Measurements from ENCODE around the gene SLC22A23. TPM values are rescaled to one million over a fixed set of nuclear protein-coding genes. Genes with fewer than 3 reads are reported as not detected.

The SLC22A23 gene
- total RNA-seq, 1 donor from 2014 or later = 5.7 TPM

DNA sequence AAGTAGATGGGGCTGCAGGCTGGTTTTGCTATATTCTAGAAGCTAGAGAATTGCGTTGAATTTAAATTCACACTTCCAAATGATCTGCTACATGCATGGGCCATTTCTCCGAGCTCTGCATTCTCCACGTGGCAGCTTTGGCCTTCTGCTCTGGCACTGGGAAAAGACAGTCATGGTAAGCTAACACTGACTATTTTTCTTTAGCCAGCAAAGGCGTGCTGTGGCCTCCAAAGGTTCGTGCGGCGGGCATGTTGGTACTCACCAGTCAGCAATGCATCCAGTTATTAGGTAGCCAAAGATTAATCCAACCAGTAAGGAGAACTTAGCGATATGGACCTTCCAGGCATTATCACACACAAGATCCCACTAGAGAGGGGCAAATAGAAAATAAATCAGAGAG lies 41.4 kb downstream of the SLC22A23 start:
- no peak for TF ChIP-seq EZH2 (IDR thresholded peaks at IDR 0.05; ENCODE audit: insufficient read depth, low read length)
- TF ChIP-seq, protein P1, sequence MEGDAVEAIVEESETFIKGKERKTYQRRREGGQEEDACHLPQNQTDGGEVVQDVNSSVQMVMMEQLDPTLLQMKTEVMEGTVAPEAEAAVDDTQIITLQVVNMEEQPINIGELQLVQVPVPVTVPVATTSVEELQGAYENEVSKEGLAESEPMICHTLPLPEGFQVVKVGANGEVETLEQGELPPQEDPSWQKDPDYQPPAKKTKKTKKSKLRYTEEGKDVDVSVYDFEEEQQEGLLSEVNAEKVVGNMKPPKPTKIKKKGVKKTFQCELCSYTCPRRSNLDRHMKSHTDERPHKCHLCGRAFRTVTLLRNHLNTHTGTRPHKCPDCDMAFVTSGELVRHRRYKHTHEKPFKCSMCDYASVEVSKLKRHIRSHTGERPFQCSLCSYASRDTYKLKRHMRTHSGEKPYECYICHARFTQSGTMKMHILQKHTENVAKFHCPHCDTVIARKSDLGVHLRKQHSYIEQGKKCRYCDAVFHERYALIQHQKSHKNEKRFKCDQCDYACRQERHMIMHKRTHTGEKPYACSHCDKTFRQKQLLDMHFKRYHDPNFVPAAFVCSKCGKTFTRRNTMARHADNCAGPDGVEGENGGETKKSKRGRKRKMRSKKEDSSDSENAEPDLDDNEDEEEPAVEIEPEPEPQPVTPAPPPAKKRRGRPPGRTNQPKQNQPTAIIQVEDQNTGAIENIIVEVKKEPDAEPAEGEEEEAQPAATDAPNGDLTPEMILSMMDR (IDR thresholded peaks at IDR 0.05; ENCODE audit: insufficient read depth, low read depth, low read length) = no peak
- H3K36me3 ChIP-seq (ENCODE audit: insufficient read depth, low read length) = no peaks in the 10 kb centered on the region
- no peak for DNase-seq (ENCODE audit: low read depth)
- H3K4me2 ChIP-seq (ENCODE audit: low read length) = no peak overlapping the region
- H3K9ac ChIP-seq (ENCODE audit: low read length) = no peak overlapping the region
- no peaks in the 10 kb centered on the region for H3K9me3 Mint-ChIP-seq (ENCODE audit: unreplicated experiment)
- no peak for FAIRE-seq
- peaks cover 1% of the 10 kb centered on the region for H3K36me3 Mint-ChIP-seq (ENCODE audit: low read depth, unreplicated experiment)
- no peaks in the 10 kb centered on the region for H3K9me3 ChIP-seq (ENCODE audit: insufficient read depth, low read depth, low read length)
- H3K4me1 Mint-ChIP-seq (ENCODE audit: low read depth, unreplicated experiment) = peaks cover 12% of the 10 kb centered on the region
- no peaks in the 10 kb centered on the region for H3K27me3 ChIP-seq (ENCODE audit: insufficient read depth, low read length)
- H3K27ac Mint-ChIP-seq (ENCODE audit: unreplicated experiment) = no peak overlapping the region
- H3K4me3 ChIP-seq (ENCODE audit: insufficient read depth, low read depth, low read length) = no peak overlapping the region
- no peak overlapping the region for H2AFZ ChIP-seq (ENCODE audit: low read depth, low read length)
- H3K4me1 ChIP-seq (ENCODE audit: insufficient read depth, low read length) = peaks cover 16% of the 10 kb centered on the region
- H3K27ac ChIP-seq (ENCODE audit: low read depth, low read length) = no peak overlapping the region
- H4K20me1 ChIP-seq (ENCODE audit: insufficient read depth, low read length) = no peaks in the 10 kb centered on the region
- no peaks in the 10 kb centered on the region for H3K79me2 ChIP-seq (ENCODE audit: insufficient read depth, low read length)
- H3K27me3 Mint-ChIP-seq (ENCODE audit: low read depth, unreplicated experiment) = peaks cover 9% of the 10 kb centered on the region
- H3K4me3 Mint-ChIP-seq (ENCODE audit: unreplicated experiment) = no peak overlapping the region

- Mint-ChIP-seq H3K4me1 (ENCODE audit: low read depth, unreplicated experiment) (peaks cover 12% of the 10 kb centered on the region), H3K27ac (ENCODE audit: unreplicated experiment) (no peak overlapping the region), H3K9me3 (ENCODE audit: unreplicated experiment) (no peaks in the 10 kb centered on the region), H3K27me3 (ENCODE audit: low read depth, unreplicated experiment) (peaks cover 9% of the 10 kb centered on the region), H3K4me3 (ENCODE audit: unreplicated experiment) (peak overlapping the region; percentile 54), H3K36me3 (ENCODE audit: low read depth, unreplicated experiment) (peaks cover 1% of the 10 kb centered on the region)
- Histone ChIP-seq H3K79me2 (ENCODE audit: insufficient read depth, low read length) (no peaks in the 10 kb centered on the region), H3K36me3 (ENCODE audit: insufficient read depth, low read length) (no peaks in the 10 kb centered on the region), H3K4me1 (ENCODE audit: insufficient read depth, low read length) (peaks cover 16% of the 10 kb centered on the region), H3K4me2 (ENCODE audit: low read length) (peak overlapping the region; percentile 32), H4K20me1 (ENCODE audit: insufficient read depth, low read length) (no peaks in the 10 kb centered on the region), H3K9ac (ENCODE audit: low read length) (no peak overlapping the region), H3K27ac (ENCODE audit: low read depth, low read length) (no peak overlapping the region), H3K4me3 (ENCODE audit: insufficient read depth, low read depth, low read length) (no peak overlapping the region), H3K27me3 (ENCODE audit: insufficient read depth, low read length) (no peaks in the 10 kb centered on the region), H2AFZ (ENCODE audit: low read depth, low read length) (no peak overlapping the region), H3K9me3 (ENCODE audit: insufficient read depth, low read depth, low read length) (no peaks in the 10 kb centered on the region)
- DNase-seq (ENCODE audit: low read depth) (no peak), FAIRE-seq (no peak)
- no peak for TF ChIP-seq EZH2 (IDR thresholded peaks at IDR 0.05; ENCODE audit: insufficient read depth, low read length)
- TF ChIP-seq, protein P1 (IDR thresholded peaks at IDR 0.05; ENCODE audit: insufficient read depth, low read depth, low read length) = no peak
Observed at GRCh38 chr6:3415082-3415453, 41.8 kb downstream of the SLC22A23 start.

GRCh38 chr6:3414327-3415081 lies 42.3 kb downstream of the SLC22A23 start:
- peak overlapping the region; percentile 54 for H3K4me3 Mint-ChIP-seq (ENCODE audit: unreplicated experiment)
- no peak overlapping the region for H3K27ac Mint-ChIP-seq (ENCODE audit: unreplicated experiment)

More at GRCh38 chr6:3414327-3415081, 42.3 kb downstream of the SLC22A23 start:
- H3K27me3 ChIP-seq (ENCODE audit: insufficient read depth, low read length) = no peaks in the 10 kb centered on the region
- Mint-ChIP-seq H3K4me1 (ENCODE audit: low read depth, unreplicated experiment) (peaks cover 10% of the 10 kb centered on the region), H3K9me3 (ENCODE audit: unreplicated experiment) (no peaks in the 10 kb centered on the region), H3K36me3 (ENCODE audit: low read depth, unreplicated experiment) (peaks cover 1% of the 10 kb centered on the region), H3K27me3 (ENCODE audit: low read depth, unreplicated experiment) (peaks cover 9% of the 10 kb centered on the region)
- H4K20me1 ChIP-seq (ENCODE audit: insufficient read depth, low read length) = no peaks in the 10 kb centered on the region
- H3K9ac ChIP-seq (ENCODE audit: low read length) = no peak overlapping the region
- DNase-seq (ENCODE audit: low read depth) (peak; percentile 86), FAIRE-seq (no peak)
- no peak overlapping the region for H3K4me3 ChIP-seq (ENCODE audit: insufficient read depth, low read depth, low read length)
- no peaks in the 10 kb centered on the region for H3K36me3 ChIP-seq (ENCODE audit: insufficient read depth, low read length)
- no peaks in the 10 kb centered on the region for H3K9me3 ChIP-seq (ENCODE audit: insufficient read depth, low read depth, low read length)
- peak overlapping the region; percentile 32 for H3K4me2 ChIP-seq (ENCODE audit: low read length)
- H3K27ac ChIP-seq (ENCODE audit: low read depth, low read length) = no peak overlapping the region
- H3K4me1 ChIP-seq (ENCODE audit: insufficient read depth, low read length) = peaks cover 11% of the 10 kb centered on the region
- H2AFZ ChIP-seq (ENCODE audit: low read depth, low read length) = no peak overlapping the region
- no peak for TF ChIP-seq EZH2 (IDR thresholded peaks at IDR 0.05; ENCODE audit: insufficient read depth, low read length)
- TF ChIP-seq, protein P1 (IDR thresholded peaks at IDR 0.05; ENCODE audit: insufficient read depth, low read depth, low read length) = no peak
- H3K79me2 ChIP-seq (ENCODE audit: insufficient read depth, low read length) = no peaks in the 10 kb centered on the region
